ENCODE results near the gene COQ10A.
"Not testable (repeated sequence)": the region's sequence is repeated elsewhere in the genome, so short reads cannot be mapped to it uniquely, and the experiment has no call there.

The COQ10A gene

GRCh38 chr12:56282579-56282978, 15.8 kb downstream of the COQ10A start:
- no peak for DNase-seq

GRCh38 chr12:56284263-56284662, 17.5 kb downstream of the COQ10A start:
- not testable (repeated sequence) for DNase-seq

- no peak for DNase-seq
These were observed 19.5 kb downstream of the COQ10A start for GRCh38 chr12:56286044-56286830.

GRCh38 chr12:56288705-56289387, 22.1 kb downstream of the COQ10A start:
- peak; percentile 50 to 52 for DNase-seq

- no peak for DNase-seq
These were observed 27.1 kb downstream of the COQ10A start for GRCh38 chr12:56293795-56294194.

- peak in 1 of 2 experiments; percentile 17 for DNase-seq
These were observed 29.6 kb downstream of the COQ10A start for GRCh38 chr12:56296295-56296694.

- DNase-seq = no peak
These were observed 30.7 kb downstream of the COQ10A start for GRCh38 chr12:56297400-56297799.

- no peak for DNase-seq
These were observed 32.1 kb downstream of the COQ10A start for GRCh38 chr12:56298828-56299227.

GRCh38 chr12:56299308-56299852, 32.6 kb downstream of the COQ10A start:
- peak; percentile 48 to 50 for DNase-seq

GRCh38 chr12:56299853-56300643, 33.3 kb downstream of the COQ10A start, which contains the start of gene CS:
CS (minus strand) TSS chr12:56300330; CDS start chr12:56300201, 129 bp downstream.
- peak; percentile 98 for DNase-seq

- DNase-seq = no peak
These were observed 34.1 kb downstream of the COQ10A start for GRCh38 chr12:56300644-56301464.

- no peak for DNase-seq
These were observed 37.5 kb downstream of the COQ10A start for GRCh38 chr12:56304276-56304675.

- DNase-seq = no peak
These were observed 38.3 kb downstream of the COQ10A start for GRCh38 chr12:56304872-56305590.

GRCh38 chr12:56307221-56307965, 40.7 kb downstream of the COQ10A start:
- no peak for DNase-seq

GRCh38 chr12:56308714-56309113, 42.0 kb downstream of the COQ10A start:
- DNase-seq = no peak

GRCh38 chr12:56311003-56311402, 44.3 kb downstream of the COQ10A start:
- no peak for DNase-seq

- DNase-seq = no peak
These were observed 48.5 kb downstream of the COQ10A start for GRCh38 chr12:56315249-56315621.

GRCh38 chr12:56315622-56316473, 49.1 kb downstream of the COQ10A start, which contains the start of gene CNPY2:
CNPY2 (minus strand) TSS chr12:56315988; CDS start chr12:56315217, 771 bp downstream.
- peak; percentile 97 for DNase-seq

GRCh38 chr12:56317675-56318074, 50.9 kb downstream of the COQ10A start:
- no peak for DNase-seq

Measured in Kasumi-1 (cell line).